Measurements from ENCODE around the gene NDFIP2. TPM values are rescaled to one million over a fixed set of nuclear protein-coding genes. Genes with fewer than 3 reads are reported as not detected.
A peak's percentile ranks its signal among the peaks of the same experiment; 100 is the strongest.

The NDFIP2 gene
- total and polyA plus RNA-seq, 12 donors: 9.9 to 42.7 (median 33.2) TPM

GRCh38 chr13:79540504-79540903 is 59.5 kb downstream of the NDFIP2 start:
- no peaks in the 10 kb centered on the region for H3K27me3 ChIP-seq
- DNase-seq (no peak), ATAC-seq (no peak)
- H3K27ac ChIP-seq: no peak overlapping the region
- WGBS, 2 donors: 72 to 75% methylated on average over 4 of the region's 4 CpGs
- no peak overlapping the region for H3K4me3 ChIP-seq
- no peaks in the 10 kb centered on the region for H3K9me3 ChIP-seq
- TF ChIP-seq, protein P1, sequence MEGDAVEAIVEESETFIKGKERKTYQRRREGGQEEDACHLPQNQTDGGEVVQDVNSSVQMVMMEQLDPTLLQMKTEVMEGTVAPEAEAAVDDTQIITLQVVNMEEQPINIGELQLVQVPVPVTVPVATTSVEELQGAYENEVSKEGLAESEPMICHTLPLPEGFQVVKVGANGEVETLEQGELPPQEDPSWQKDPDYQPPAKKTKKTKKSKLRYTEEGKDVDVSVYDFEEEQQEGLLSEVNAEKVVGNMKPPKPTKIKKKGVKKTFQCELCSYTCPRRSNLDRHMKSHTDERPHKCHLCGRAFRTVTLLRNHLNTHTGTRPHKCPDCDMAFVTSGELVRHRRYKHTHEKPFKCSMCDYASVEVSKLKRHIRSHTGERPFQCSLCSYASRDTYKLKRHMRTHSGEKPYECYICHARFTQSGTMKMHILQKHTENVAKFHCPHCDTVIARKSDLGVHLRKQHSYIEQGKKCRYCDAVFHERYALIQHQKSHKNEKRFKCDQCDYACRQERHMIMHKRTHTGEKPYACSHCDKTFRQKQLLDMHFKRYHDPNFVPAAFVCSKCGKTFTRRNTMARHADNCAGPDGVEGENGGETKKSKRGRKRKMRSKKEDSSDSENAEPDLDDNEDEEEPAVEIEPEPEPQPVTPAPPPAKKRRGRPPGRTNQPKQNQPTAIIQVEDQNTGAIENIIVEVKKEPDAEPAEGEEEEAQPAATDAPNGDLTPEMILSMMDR (IDR thresholded peaks at IDR 0.05): no peak
- no peaks in the 10 kb centered on the region for H3K4me1 ChIP-seq
- intact Hi-C loops (cut with DNase I): loop anchor here in 5 of 10 donors (2.0 to 5.0 kb wide), 5 partner anchors 63 to 133 kb away; partner anchors contain the start of gene RBM26 (in 1 of the 5)
- H3K36me3 ChIP-seq: peaks cover 0 to 10% (median 0%) of the 10 kb centered on the region in 9 donors

- DNase-seq (no peak), ATAC-seq (peak in 1 of 8 donors; percentile 53)
- peaks cover 0 to 10% (median 0%) of the 10 kb centered on the region in 9 donors for H3K36me3 ChIP-seq
- intact Hi-C loops (cut with DNase I): loop anchor here in 9 of 10 donors (1.0 to 5.0 kb wide), 9 partner anchors 64 to 134 kb away; partner anchors contain the start of gene RBM26 (in 1 of the 9)
- no peaks in the 10 kb centered on the region for H3K27me3 ChIP-seq
- WGBS, 2 donors: 0% methylated on average over 1 of the region's 1 CpG
- H3K4me3 ChIP-seq: no peak overlapping the region
- no peak overlapping the region for H3K27ac ChIP-seq
- no peaks in the 10 kb centered on the region for H3K9me3 ChIP-seq
- TF ChIP-seq, protein P1 (IDR thresholded peaks at IDR 0.05): peak; percentile 73 to 94 (median 84)
- H3K4me1 ChIP-seq: no peaks in the 10 kb centered on the region
Measured at GRCh38 chr13:79541426-79542049, 60.6 kb downstream of the NDFIP2 start.

GRCh38 chr13:79543883-79544282 is 62.9 kb downstream of the NDFIP2 start:
- TF ChIP-seq, protein P1 (IDR thresholded peaks at IDR 0.05): no peak
- Histone ChIP-seq H3K27ac (no peak overlapping the region), H3K36me3 (peaks cover 0 to 8% (median 0%) of the 10 kb centered on the region in 9 donors), H3K4me3 (no peak overlapping the region), H3K9me3 (no peaks in the 10 kb centered on the region), H3K27me3 (no peaks in the 10 kb centered on the region), H3K4me1 (peaks cover 0 to 5% (median 0%) of the 10 kb centered on the region in 9 donors)
- no peak for DNase-seq
- intact Hi-C loops (cut with DNase I): loop anchor here in 5 of 10 donors (2.0 to 5.0 kb wide), 6 partner anchors 67 to 137 kb away; partner anchors contain the start of gene RBM26 (in 1 of the 5)
- WGBS, 2 donors: 72 to 83% methylated on average over 1 of the region's 1 CpG
- no peak for ATAC-seq

DNA sequence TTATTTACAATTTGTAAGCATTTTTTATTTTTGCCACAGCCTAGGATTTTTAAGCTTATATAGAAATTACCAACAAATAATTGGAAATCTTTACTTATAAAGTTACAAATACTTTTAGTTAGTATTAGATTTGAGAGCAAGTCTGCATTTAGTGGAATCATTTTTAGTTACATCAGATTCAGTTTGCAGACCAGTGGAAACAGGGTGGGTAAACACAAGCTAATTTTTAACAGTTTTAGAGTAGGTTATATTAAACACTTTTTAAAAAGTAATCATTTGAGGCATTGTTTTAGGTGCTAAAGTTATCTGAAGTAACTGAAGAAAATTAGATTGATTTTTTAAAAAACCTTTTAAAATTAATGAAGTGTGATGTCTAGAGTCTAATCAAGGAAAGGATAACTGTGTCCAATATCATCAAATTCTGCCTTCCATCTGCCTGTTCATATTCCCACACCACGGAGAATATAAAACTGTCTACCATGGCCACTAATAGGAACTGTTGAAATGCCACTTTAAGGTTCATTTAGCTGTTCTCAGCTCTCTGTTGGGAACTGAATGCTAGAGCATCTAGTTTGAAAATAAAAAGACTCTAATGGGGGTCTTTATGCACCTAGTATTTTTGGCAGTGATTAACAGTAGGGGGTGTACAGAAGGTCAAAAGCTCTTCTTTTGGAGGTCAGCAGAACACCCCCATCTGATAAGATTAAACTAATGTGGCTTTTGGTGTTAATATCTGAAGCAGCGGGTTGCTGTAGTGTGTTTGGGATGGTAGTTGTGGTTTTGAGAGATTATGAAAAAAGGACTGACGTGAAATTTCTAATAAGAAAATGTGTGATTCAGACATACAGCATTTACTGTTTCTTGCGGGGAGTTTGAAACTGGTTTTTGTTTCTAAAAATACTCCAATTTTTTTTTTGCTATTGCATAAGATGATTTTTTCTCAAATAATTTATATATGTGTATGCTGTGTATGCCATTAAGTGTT is 66.5 kb downstream of the NDFIP2 start:
- intact Hi-C loops (cut with DNase I): no loop called here
- 80 to 87% methylated on average over 4 of the region's 4 CpGs for WGBS, 2 donors

More for the DNA sequence above, 66.5 kb downstream of the NDFIP2 start:
- no peak overlapping the region for H3K4me3 ChIP-seq
- TF ChIP-seq, protein P1 (IDR thresholded peaks at IDR 0.05): no peak
- H3K27me3 ChIP-seq: no peaks in the 10 kb centered on the region
- H3K36me3 ChIP-seq: no peaks in the 10 kb centered on the region
- ATAC-seq (no peak), DNase-seq (no peak)
- H3K4me1 ChIP-seq: peaks cover 0 to 11% (median 8%) of the 10 kb centered on the region in 9 donors
- no peak overlapping the region for H3K27ac ChIP-seq
- H3K9me3 ChIP-seq: no peaks in the 10 kb centered on the region
